B cell (primary cell): ENCODE data around the gene SLC25A34. TPM values are rescaled to one million over a fixed set of nuclear protein-coding genes. Genes with fewer than 3 reads are reported as not detected.

Source experiments
- ATAC-seq: fragments of 200-7000 bp; cut with Tn5 transposase; one replicate; pipeline ENCODE4 v1.10.0; 2021; ENCODE audit warnings: low read depth, mild to moderate bottlenecking, moderate number of reproducible peaks, moderate library complexity
- CTCF ChIA-PET: fragments of 350-600 bp; sonication (Branson Sonifier 250); formaldehyde crosslinking; loops from one replicate; lab custom pipeline; 2021; ENCODE audit warnings: antibody characterized with exemption, inconsistent platforms; lab: Charles Lee
- POLR2A ChIA-PET: fragments of 350-600 bp; sonication (Branson Sonifier 250); formaldehyde crosslinking; loops from one replicate; lab custom pipeline; 2021; ENCODE audit warnings: antibody characterized with exemption; lab: Charles Lee
- DNase-seq: peaks from one replicate; pipeline ENCODE4 v3.0.0; 2013
- H2AFZ ChIP-seq: 2 replicates; pipeline ENCODE4 v1.6.1; 2012; ENCODE audit warnings: mild to moderate bottlenecking, low read depth, low read length; ENCODE audit not compliant: insufficient read depth, poor library complexity, severe bottlenecking
- H3K27ac ChIP-seq, 2 donors: 1 replicate in 1 of 2; 2 replicates in 1 of 2; pipeline ENCODE4 v1.5.1; 2012 to 2013; ENCODE audit warnings: low read length in 2 of 2, mild to moderate bottlenecking in 2 of 2, moderate library complexity in 1 of 2
- H3K27me3 ChIP-seq, 4 experiments: fragments of 200-600 bp in 1 of 4; sonication (generic) in 1 of 4; replicated peaks in 1 of 4; 1 replicate in 2 of 4; 2 replicates in 2 of 4; pipeline versions ENCODE4 v1.6.1 to v1.7.0; 2013 to 2016; ENCODE audit warnings: low read length in 3 of 4, mild to moderate bottlenecking in 2 of 4, mixed read lengths in 1 of 4, moderate library complexity in 1 of 4; ENCODE audit not compliant: insufficient read depth in 4 of 4, control insufficient read depth in 3 of 4; ENCODE audit errors: control extremely low read depth in 1 of 4
- H3K36me3 ChIP-seq, 2 experiments: replicated peaks in 1 of 2; 1 replicate in 1 of 2; 2 replicates in 1 of 2; pipeline versions ENCODE4 v1.6.1 to v1.7.1; 2013; ENCODE audit warnings: low read length in 1 of 2; ENCODE audit not compliant: insufficient read depth in 2 of 2, control insufficient read depth in 1 of 2; ENCODE audit errors: control extremely low read depth in 1 of 2, extremely low read depth in 1 of 2
- H3K4me1 ChIP-seq, 2 donors: fragments of 200-600 bp in 1 of 2; sonication (generic) in 1 of 2; 1 replicate in 1 of 2; 2 replicates in 1 of 2; pipeline versions ENCODE4 v1.5.1 to v1.6.1; 2013 to 2017; ENCODE audit warnings: low read length in 2 of 2; ENCODE audit not compliant: control insufficient read depth in 2 of 2, insufficient read depth in 2 of 2
- H3K4me2 ChIP-seq: replicated peaks from 2 replicates; pipeline ENCODE3; 2012; ENCODE audit warnings: mild to moderate bottlenecking, low read depth, low read length; ENCODE audit not compliant: poor library complexity, severe bottlenecking
- H3K4me3 ChIP-seq, 5 experiments: fragments of 200-600 bp in 1 of 5; sonication (generic) in 1 of 5; 1 replicate in 3 of 5; 2 replicates in 2 of 5; pipeline versions ENCODE4 v1.5.1 to v1.7.0; 2011 to 2016; ENCODE audit warnings: low read length in 4 of 5, mild to moderate bottlenecking in 4 of 5, low read depth in 2 of 5, control low read depth in 1 of 5, moderate library complexity in 1 of 5; ENCODE audit not compliant: insufficient read depth in 1 of 5; ENCODE audit errors: control extremely low read depth in 1 of 5, extremely low read depth in 1 of 5
- H3K79me2 ChIP-seq: fragments of 200-600 bp; sonication (generic); one replicate; pipeline ENCODE4 v1.6.0; 2016; ENCODE audit warnings: low read length; ENCODE audit not compliant: control insufficient read depth, insufficient read depth
- H3K9ac ChIP-seq: fragments of 200-600 bp; sonication (generic); 2 replicates; pipeline ENCODE4 v1.6.1; 2017; ENCODE audit warnings: mild to moderate bottlenecking, low read length, moderate library complexity
- H3K9me3 ChIP-seq, 3 donors: one replicate each; pipeline versions ENCODE4 v1.6.1 to v1.7.1; 2013; ENCODE audit warnings: low read length in 2 of 3; ENCODE audit not compliant: control insufficient read depth in 2 of 3, insufficient read depth in 1 of 3; ENCODE audit errors: control extremely low read depth in 1 of 3
- H4K20me1 ChIP-seq: 2 replicates; pipeline ENCODE4 v1.6.0; 2012; ENCODE audit warnings: mild to moderate bottlenecking, low read length; ENCODE audit not compliant: insufficient read depth, control insufficient read depth, poor library complexity, severe bottlenecking
- H3K27ac Mint-ChIP-seq: one replicate; pipeline ENCODE4 v1.8.0; 2021; ENCODE audit warnings: mixed read lengths
- H3K27me3 Mint-ChIP-seq: one replicate; pipeline ENCODE4 v1.8.0; 2021; ENCODE audit warnings: mixed read lengths
- H3K4me1 Mint-ChIP-seq: one replicate; pipeline ENCODE4 v1.8.0; 2021; ENCODE audit warnings: mixed read lengths
- H3K4me3 Mint-ChIP-seq: one replicate; pipeline ENCODE4 v1.8.0; 2021; ENCODE audit warnings: mixed read lengths
- H3K9me3 Mint-ChIP-seq: one replicate; pipeline ENCODE4 v1.8.0; 2022; ENCODE audit warnings: mixed read lengths; ENCODE audit not compliant: insufficient read depth
- CTCF ChIP-seq: fragments of 200-600 bp; IDR thresholded peaks from one replicate; pipeline ENCODE4 v1.8.0; 2022; ENCODE audit warnings: antibody characterized with exemption, mild to moderate bottlenecking
- EZH2 ChIP-seq: IDR thresholded peaks from 2 replicates; pipeline ENCODE4 v1.6.1; 2012; ENCODE audit warnings: borderline replicate concordance, low read depth, mild to moderate bottlenecking, moderate library complexity, low read length; ENCODE audit not compliant: insufficient read depth, poor library complexity, severe bottlenecking
- WGBS: methylation state at CpG from one replicate; pipeline ENCODE4 v1.1.5; 2013; ENCODE audit warnings: missing lambda C conversion rate; ENCODE audit not compliant: insufficient coverage; 5-methylcytosine and 5-hydroxymethylcytosine counted together
- intact Hi-C: fragments of 100-400 bp; cut with micrococcal nuclease; formaldehyde crosslinking; loops from one replicate; pipeline ENCODE4 v1.10.0; 2022
- polyA plus RNA-seq: library from polyadenylated mRNA; depleted of rRNA; stranded (reverse); fragments of >200 nt; gene quantifications from 2 replicates; pipeline ENCODE4 v1.2.3, GENCODE V29; 2012
- total RNA-seq, 2 donors: library from RNA; stranded (reverse); fragments of 120-200 nt in 1 of 2; gene quantifications; 1 replicate in 1 of 2; 2 replicates in 1 of 2; pipeline versions ENCODE4 v1.2.3 to v1.2.4, GENCODE V29; 2013 to 2022

Gene SLC25A34
- total and polyA plus RNA-seq, 2 donors (not counting 1 experiment from before 2014, with no cell fraction given), result 4.6 to 5.4 TPM

- ATAC-seq (no peak), DNase-seq (no peak)
- H3K4me1 Mint-ChIP-seq, result peaks cover 64% of the 10 kb centered on the region
- no peak overlapping the region for H3K27ac Mint-ChIP-seq
- Histone ChIP-seq H2AFZ (no peak overlapping the region), H3K9me3 (no peaks in the 10 kb centered on the region), H3K27ac (no peak overlapping the region), H3K36me3 (peaks cover 0 to 3% of the 10 kb centered on the region in 2 experiments), H3K27me3 (no peaks in the 10 kb centered on the region), H4K20me1 (peaks cover 48% of the 10 kb centered on the region), H3K9ac (no peak overlapping the region), H3K79me2 (peaks cover 97% of the 10 kb centered on the region), H3K4me2 (no peak overlapping the region), H3K4me1 (peaks cover 18 to 26% of the 10 kb centered on the region in 2 donors), H3K4me3 (no peak overlapping the region)
- CTCF ChIA-PET, result no interaction called here
- H3K27me3 Mint-ChIP-seq, result no peaks in the 10 kb centered on the region
- H3K4me3 Mint-ChIP-seq, result no peak overlapping the region
- WGBS, result 97% methylated on average over 5 of the region's 6 CpGs
- TF ChIP-seq EZH2, result no peak
- no peak for TF ChIP-seq CTCF
- intact Hi-C loops, result loop anchor here (10.0 kb wide), 1 partner anchor 154 kb away; the partner anchor contains the start of gene SPEN
- no peaks in the 10 kb centered on the region for H3K9me3 Mint-ChIP-seq
- POLR2A ChIA-PET, result no interaction called here
These were observed 45.7 kb upstream of the SLC25A34 start for GRCh38 chr1:15690317-15690716.

- 97% methylated on average over 8 of the region's 11 CpGs for WGBS
- Histone ChIP-seq H2AFZ (no peak overlapping the region), H4K20me1 (peaks cover 40% of the 10 kb centered on the region), H3K4me1 (peaks cover 19 to 27% of the 10 kb centered on the region in 2 donors), H3K79me2 (peaks cover 97% of the 10 kb centered on the region), H3K9ac (no peak overlapping the region), H3K27ac (peak overlapping the region in 1 of 2 donors; percentile 48), H3K4me2 (no peak overlapping the region), H3K9me3 (no peaks in the 10 kb centered on the region), H3K4me3 (no peak overlapping the region), H3K36me3 (peaks cover 2 to 3% of the 10 kb centered on the region in 2 experiments), H3K27me3 (no peaks in the 10 kb centered on the region)
- ATAC-seq (no peak), DNase-seq (no peak)
- no peaks in the 10 kb centered on the region for H3K9me3 Mint-ChIP-seq
- no peaks in the 10 kb centered on the region for H3K27me3 Mint-ChIP-seq
- TF ChIP-seq CTCF, result no peak
- TF ChIP-seq EZH2, result no peak
- H3K4me3 Mint-ChIP-seq, result no peak overlapping the region
- peak overlapping the region; percentile 79 for H3K27ac Mint-ChIP-seq
- ChIA-PET CTCF (interaction anchor here (0.6 kb wide), 1 partner anchor 11 kb away, joined by 3 read pairs; no protein-coding TSS in a partner anchor), POLR2A (no interaction called here)
- H3K4me1 Mint-ChIP-seq, result peaks cover 63% of the 10 kb centered on the region
- intact Hi-C loops, result loop anchor here (10.0 kb wide), 1 partner anchor 153 kb away; the partner anchor contains the start of gene SPEN
These were observed 44.5 kb upstream of the SLC25A34 start for GRCh38 chr1:15691434-15692032.
